Spleen (tissue), 7 donors: ENCODE data around the gene VCL.
A peak's percentile ranks its signal among the peaks of the same experiment; 100 is the strongest.

Experiments
- POLR2A ChIP-seq, 3 donors: fragments of 450-650 bp; IDR thresholded peaks; one replicate each; pipeline ENCODE4 v1.5.1; 2017; ENCODE audit warnings: antibody characterized with exemption in 3 of 3, mild to moderate bottlenecking in 1 of 3
- POLR2AphosphoS5 ChIP-seq, 3 donors: sonication (generic); formaldehyde crosslinking; IDR thresholded peaks; one replicate each; pipeline ENCODE4 v1.5.1; 2017; ENCODE audit warnings: antibody characterized with exemption in 3 of 3
- TF ChIP-seq, protein P1 (sequence below), 11 experiments: fragments of 200-600 bp in 7 of 11; fragments of 450-650 bp in 4 of 11; sonication (generic) in 4 of 11; IDR thresholded peaks in 8 of 11; conservative IDR thresholded peaks in 3 of 11; 1 replicate in 7 of 11; 2 replicates in 4 of 11; pipeline versions ENCODE4 v1.4.0 to v1.8.0; 2016 to 2021; ENCODE audit warnings: antibody characterized with exemption in 11 of 11, inconsistent platforms in 4 of 11, mild to moderate bottlenecking in 1 of 11
- donor health status: DM: no; HTN: no; CAD: no; lungs with moderate emphysema.
- donor health status: DM: no; HTN: no; CAD: no.
- donor health status: DM: no; HTN: no; CAD: no.

DNA sequence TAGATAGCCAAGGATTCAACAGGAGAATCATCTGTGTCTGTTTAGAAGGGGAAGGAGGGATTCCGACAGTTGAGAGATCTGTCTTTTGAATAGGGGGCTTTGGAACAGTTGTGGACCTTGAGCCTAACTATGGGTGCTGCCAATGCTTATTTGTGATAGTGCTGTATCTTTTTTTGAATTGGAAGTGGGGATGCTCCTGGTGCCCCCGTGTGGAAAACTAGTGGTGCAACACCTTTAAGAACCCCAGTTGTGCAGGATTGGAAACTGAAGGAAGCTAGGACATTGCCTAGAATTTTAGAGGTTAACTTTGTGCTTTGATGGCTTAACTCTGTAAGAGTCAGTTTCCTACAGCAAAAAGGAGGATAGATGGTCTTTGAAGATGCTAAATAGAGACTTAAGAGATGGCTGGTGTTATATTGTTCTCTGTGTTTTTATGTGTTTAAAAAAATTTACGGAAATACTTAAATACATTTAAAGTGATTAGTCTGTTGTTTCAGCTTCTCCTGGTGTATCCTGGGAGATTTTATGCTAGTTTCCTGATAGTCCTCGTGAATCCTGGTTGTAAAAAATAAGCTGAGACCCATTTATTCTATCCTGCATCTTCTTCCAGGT, 83.4 kb downstream of the VCL start:
- TF ChIP-seq, protein P1, sequence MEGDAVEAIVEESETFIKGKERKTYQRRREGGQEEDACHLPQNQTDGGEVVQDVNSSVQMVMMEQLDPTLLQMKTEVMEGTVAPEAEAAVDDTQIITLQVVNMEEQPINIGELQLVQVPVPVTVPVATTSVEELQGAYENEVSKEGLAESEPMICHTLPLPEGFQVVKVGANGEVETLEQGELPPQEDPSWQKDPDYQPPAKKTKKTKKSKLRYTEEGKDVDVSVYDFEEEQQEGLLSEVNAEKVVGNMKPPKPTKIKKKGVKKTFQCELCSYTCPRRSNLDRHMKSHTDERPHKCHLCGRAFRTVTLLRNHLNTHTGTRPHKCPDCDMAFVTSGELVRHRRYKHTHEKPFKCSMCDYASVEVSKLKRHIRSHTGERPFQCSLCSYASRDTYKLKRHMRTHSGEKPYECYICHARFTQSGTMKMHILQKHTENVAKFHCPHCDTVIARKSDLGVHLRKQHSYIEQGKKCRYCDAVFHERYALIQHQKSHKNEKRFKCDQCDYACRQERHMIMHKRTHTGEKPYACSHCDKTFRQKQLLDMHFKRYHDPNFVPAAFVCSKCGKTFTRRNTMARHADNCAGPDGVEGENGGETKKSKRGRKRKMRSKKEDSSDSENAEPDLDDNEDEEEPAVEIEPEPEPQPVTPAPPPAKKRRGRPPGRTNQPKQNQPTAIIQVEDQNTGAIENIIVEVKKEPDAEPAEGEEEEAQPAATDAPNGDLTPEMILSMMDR (IDR thresholded peaks at IDR 0.05 in 8 of 11, conservative IDR thresholded peaks at IDR 0.05 in 3 of 11), result peak; percentile 16 to 75 (median 66)
- TF ChIP-seq POLR2A (IDR thresholded peaks at IDR 0.05), result no peak
- TF ChIP-seq POLR2AphosphoS5 (IDR thresholded peaks at IDR 0.05), result no peak
